Amniotic epithelial cell (primary cell): Measurements from ENCODE around the gene PDYN.

Experiments
- DNase-seq: peaks from one replicate; pipeline ENCODE4 v3.0.0-alpha.2; 2010; ENCODE audit warnings: low read depth

The PDYN gene

GRCh38 chr20:1934721-1935573, 58.9 kb downstream of the PDYN start:
- DNase-seq: peak; percentile 93

GRCh38 chr20:1934156-1934555, 59.7 kb downstream of the PDYN start:
- peak; percentile 92 for DNase-seq

GRCh38 chr20:1933465-1933870, 60.4 kb downstream of the PDYN start:
- DNase-seq: peak; percentile 86

- DNase-seq: no peak
Observed at GRCh38 chr20:1932971-1933370, 60.9 kb downstream of the PDYN start.

- DNase-seq: no peak
Observed at GRCh38 chr20:1931830-1932229, 62.0 kb downstream of the PDYN start.

DNA sequence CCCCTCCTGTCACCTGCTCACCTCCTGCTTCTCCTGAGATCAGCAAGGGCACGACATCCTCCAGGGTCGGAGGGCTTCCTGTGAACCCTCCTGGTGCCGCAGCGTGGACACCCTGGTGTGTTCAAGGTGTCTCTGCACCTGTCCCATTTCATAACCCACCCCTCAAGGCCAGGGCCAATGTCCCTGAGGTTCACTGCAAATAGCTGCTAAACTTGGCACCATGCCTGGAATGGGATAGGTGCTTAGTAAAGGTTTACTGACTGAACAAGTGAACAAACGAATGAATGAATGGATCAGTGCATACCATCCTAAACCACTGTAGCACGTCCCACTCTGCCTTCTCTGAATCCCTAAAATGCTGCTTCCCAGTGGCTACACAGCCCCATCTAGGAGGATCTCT, 63.7 kb downstream of the PDYN start:
- no peak for DNase-seq

DNA sequence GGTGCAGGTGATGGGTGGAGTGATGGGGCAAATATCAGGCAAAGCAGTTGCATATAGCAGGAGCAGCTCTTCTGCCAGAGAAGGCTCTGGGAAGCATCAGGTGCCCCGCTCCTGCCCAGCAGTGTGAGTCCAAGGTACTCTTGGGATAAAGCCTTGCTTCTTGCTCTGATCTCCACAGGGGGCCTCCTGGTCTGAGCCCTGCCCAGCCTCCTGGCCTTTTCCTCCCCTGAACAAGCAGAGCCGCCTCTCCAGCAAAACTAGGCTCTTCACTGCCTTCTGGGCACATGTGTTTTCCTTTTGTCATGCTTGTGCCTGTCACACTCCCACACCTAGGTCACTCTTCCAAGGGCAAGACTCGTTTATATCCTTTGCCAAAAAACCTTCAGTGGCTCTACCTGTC, 64.4 kb downstream of the PDYN start:
- no peak for DNase-seq

DNA sequence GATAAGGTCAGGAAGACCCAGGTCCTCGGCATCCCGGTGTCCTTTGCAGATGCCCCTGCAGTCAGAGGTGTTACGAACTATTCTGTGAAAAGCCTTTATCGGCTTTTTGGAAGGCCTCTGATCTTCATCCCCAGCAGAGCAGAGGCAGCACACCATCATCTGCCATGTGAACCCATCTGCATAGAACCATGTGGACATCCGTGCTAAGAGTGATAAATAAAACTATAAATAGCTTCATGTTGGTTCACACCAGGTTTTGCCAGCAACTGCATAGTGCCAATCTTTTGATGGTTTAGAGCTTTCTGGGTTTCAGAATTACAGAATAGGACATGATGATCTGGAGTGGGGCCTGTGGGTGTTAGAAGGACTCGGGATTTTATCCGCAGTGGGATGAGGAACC, 65.1 kb downstream of the PDYN start:
- no peak for DNase-seq
